HG02943 (cell line): ENCODE measurements around the gene DTNB.
"Not testable (repeated sequence)": the region's sequence is repeated elsewhere in the genome, so short reads cannot be mapped to it uniquely, and the experiment has no call there.

Experiments used
- ATAC-seq: cut with Tn5 transposase; IDR thresholded peaks from one replicate; pipeline ENCODE4 v1.9.1; 2021; ENCODE audit warnings: mild to moderate bottlenecking, low read depth, moderate library complexity; ENCODE audit not compliant: unreplicated experiment

DTNB gene

DNA sequence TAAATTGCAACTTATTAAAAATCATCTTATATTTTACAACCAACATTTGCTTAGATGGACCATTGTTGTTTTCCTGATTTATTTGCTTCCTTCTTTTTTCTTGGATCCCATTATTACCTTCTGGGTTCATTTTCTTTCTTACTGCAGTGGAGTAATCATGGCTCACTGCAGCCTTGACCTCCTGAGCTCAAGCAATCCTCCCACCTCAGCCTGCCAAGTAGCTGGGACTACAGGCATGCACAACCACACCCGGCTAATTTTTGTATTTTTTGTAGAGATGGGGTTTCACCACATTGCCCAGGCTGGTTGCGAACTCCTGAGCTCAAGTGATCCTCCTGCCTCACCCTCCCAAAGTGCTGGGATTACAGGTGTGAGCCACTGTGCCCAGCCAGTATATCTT lies 123.8 kb downstream of the DTNB start:
- ATAC-seq, result not testable (repeated sequence)

DNA sequence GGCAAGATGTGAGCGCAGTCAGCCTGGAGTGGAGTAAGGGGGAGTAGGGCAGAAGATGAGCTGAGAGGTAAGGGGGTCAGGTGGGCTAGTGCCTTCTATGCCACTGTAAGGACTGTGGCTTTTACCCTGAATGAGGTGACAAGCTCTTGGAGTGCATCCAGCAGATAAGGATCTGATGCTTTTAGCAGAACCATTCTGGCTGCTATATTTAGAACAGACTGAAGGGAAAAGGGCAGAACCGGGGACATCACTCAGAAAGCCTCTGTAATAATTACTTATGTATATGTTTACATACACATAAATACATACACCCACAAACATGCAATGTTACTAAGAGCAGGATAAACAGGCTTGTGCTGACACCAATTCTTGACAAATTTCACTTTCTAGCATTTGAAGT lies 124.8 kb downstream of the DTNB start:
- ATAC-seq, result no peak

DNA sequence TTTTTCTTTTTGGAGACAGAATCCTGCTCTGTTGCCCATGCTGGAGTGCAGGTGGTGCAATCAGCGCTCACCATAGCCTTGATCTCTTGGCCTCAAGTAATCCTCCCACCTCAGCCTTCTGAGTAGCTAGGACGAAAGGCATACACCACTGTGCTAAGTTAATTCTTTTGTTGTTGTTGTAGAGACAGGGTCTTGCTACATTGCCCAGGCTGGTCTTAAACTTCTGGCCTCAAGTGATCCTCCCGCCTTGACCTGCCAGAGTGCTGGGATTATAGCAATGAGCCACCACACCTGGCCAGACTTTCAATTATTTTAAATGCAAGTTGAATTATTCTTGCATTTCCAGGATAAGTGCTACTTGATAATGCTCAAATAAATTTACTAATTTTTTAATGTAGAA lies 126.5 kb downstream of the DTNB start:
- no peak for ATAC-seq

DNA sequence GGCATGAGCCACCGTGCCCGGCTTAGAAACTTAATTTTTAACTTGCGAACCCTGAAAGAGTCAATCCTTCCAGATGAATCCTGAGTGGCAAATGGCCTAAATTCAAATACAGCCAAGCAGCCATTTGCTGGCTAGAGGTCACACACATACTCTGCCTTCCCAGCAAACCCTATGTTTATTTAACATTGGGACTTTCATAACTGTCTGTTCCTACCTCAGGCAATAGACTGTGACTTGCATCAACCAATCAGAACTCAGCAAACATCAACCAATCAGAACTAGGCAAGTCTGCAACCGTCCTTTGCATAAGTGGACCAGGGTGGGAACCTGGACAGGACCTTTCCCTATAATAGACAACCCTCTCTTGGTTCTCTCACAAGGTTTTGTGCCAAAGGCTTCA lies 127.5 kb downstream of the DTNB start:
- no peak for ATAC-seq

DNA sequence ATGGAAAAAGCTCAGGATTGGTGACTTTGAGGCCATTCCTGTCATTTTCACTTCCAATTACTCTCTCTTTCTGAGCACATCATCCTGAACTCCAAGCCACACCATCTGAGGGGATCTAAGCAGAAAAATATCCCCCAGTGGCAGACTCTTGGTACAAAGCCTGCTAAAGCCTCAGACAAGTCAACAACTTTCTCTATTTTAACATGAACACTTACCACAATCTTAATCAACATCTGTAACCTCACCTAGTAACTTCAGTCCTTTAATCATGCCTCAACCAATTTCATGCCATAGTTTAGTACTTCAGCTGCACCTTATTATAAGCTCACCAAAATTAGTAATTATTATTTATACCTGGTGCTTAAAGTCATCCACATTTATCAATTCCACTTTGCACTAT lies 128.9 kb downstream of the DTNB start:
- ATAC-seq, result no peak

DNA sequence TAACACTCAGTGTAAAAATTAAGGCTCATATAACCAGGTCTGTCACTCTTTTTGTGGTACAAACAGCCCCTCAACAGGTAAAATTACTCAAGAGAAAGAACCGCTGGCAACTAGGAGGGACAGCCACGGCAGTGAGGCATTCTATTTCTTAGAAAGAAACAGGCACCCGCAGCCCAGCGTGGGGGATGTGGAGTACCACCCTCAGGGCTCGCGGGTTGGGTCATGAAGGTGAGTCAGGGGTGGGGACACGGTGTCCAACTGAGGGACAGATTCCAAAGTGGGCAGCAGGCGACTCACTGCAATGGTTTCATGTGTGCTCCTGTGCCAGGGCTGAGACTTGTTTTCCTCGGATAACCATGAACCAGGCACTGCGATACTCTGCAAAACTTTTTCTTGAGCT lies 129.4 kb downstream of the DTNB start:
- no peak for ATAC-seq

DNA sequence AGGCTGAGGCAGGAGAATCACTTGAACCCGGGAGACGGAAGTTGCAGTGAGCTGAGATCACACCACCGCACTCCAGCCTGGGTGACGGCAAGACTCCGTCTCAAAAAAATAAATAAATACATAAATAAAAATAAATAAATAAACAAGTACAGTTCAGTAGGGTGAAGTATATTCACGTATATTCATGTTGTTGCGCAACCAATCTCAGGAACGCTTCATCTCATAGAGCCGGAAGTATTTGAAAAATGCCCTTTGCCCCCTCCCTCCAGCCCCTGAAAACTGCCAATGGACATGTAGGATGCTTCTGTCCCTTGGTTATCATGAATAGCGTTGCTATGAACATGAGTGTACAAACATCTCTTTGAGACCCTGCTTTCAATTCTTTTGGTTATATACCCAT lies 132.0 kb downstream of the DTNB start:
- no peak for ATAC-seq

DNA sequence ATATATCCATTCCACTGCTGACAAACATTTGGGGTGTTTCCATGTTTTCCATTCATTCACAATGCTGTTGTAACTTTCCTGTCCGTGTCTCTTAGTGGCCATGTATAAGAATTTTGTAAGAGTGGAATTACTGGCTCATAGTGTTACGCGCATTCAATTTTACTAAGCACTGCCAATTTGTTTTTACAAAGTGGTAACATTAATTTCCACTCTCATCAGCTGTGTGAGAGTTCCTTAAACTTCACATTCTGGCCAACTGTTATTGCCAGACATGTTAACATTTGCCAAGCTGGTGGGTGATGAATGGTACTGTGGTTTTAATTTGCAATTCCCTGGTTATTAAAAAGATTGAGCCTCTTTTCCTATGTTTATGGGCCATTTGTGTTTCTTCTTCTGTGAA lies 134.2 kb downstream of the DTNB start:
- no peak for ATAC-seq

DNA sequence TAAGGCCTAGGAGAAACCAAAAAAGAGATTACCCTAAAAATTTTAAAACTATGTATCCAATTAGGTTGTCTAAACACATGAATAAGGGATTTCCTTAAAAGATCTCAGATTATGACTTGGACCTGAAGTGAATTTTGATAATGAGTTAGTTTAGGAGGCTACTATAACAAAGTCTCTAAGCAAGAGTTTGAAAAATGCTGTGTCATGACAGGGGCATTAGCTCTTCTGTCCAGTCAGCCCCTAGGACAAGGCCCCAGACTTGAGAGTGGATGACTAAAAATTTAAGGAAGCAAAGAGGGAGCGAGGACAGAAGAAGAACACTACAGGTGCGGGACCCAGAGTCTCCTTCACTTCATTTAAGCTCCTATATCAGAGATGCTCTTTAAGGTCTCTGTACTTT lies 135.9 kb downstream of the DTNB start:
- ATAC-seq, result no peak

DNA sequence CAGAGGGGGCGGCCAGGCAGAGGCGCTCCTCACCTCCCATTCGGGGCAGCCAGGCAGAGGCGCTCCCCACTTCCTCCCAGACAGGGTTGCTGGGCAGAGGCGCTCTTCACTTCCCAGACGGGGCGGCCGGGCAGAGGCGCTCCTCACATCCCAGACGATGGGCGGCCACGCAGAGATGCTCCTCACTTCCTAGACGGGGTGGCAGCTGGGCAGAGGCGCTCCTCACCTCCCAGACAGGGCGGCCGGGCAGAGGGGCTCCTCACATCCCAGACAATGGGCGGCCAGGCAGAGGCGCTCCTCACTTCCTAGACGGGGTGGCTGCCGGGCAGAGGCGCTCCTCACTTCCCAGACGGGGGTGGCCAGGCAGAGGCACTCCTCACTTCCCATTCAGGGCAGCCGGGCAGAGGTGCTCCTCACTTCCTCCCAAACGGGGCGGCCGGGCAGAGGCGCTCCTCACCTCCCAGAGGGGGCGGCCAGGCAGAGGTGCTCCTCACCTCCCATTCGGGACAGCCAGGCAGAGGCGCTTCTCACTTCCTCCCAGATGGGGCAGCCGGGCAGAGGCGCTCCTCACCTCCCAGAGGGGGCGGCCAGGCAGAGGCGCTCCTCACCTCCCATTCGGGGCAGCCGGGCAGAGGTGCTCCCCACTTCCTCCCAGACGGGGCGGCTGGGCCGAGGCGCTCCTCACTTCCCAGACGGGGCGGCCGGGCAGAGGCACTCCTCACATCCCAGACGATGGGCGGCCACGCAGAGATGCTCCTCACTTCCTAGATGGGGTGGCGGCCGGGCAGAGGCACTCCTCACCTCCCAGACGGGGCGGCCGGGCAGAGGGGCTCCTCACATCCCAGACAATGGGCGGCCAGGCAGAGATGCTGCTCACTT lies 137.7 kb downstream of the DTNB start:
- ATAC-seq, result not testable (repeated sequence)

DNA sequence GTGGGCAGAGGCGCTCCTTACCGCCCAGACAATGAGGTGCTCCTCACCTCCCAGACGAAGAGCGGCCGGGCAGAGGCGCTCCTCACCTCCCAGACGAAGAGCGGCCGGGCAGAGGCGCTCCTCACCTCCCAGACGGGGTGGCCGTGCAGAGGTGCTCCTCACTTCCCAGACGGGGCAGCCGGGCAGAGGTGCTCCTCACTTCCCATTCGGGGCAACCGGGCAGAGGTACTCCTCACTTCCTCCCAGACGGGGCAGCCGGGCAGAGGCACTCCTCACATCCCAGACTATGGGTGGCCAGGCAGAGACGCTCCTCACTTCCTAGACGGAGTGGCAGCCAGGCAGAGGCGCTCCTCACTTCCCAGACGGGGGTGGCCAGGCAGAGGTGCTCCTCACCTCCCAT lies 138.4 kb downstream of the DTNB start:
- ATAC-seq, result not testable (repeated sequence)

DNA sequence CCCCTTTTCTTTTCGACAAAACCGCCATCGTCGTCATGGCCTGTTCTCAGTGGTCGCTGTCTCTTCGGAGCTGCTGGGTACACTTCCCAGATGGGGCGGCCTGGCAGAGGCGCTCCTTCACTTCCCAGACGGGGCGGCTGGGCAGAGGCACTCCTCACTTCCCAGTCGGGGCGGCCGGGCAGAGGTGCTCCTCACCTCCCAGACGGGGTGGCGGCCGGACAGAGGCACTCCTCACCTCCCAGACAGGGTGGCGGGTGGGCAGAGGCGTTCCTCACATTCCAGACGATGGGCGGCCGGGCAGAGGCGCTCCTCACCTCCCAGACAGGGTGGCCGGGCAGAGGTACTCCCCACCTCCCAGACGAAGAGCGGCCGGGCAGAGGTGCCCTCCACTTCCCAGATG lies 138.9 kb downstream of the DTNB start:
- ATAC-seq, result no peak

DNA sequence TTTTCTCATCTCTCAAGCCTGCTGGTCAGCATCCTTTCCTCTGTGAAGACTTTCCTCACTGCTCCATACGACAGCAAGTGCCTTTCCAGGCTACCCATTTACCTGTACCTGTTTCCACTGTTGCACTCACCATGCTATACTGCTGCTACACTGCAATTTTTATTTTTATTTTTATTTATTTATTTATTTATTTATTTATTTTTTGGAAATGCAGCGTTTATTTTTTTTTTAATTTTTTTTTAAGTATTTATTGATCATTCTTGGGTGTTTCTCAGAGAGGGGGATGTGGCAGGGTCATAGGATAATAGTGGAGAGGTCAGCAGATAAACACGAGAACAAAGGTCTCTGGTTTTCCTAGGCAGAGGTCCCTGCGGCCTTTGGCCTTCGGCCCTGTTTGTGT lies 139.6 kb downstream of the DTNB start:
- not testable (repeated sequence) for ATAC-seq

DNA sequence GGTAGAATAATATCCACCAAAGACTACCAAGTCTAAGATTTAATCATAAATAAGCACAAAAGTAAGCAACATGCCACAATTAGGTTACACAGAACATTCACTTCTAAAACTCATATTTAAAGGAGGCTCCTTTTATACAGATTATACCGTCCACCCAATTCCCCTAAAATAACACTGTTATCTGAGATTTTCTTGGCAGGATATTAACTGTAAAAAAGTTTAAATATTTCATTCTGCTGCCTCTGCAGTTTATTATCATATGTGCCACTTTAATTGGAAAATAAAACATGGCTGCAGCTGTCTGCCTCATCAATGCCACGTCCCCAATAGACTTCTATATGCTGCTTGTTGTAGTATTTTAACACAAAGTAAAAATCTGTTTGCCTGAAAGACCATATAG lies 140.9 kb downstream of the DTNB start:
- no peak for ATAC-seq

DNA sequence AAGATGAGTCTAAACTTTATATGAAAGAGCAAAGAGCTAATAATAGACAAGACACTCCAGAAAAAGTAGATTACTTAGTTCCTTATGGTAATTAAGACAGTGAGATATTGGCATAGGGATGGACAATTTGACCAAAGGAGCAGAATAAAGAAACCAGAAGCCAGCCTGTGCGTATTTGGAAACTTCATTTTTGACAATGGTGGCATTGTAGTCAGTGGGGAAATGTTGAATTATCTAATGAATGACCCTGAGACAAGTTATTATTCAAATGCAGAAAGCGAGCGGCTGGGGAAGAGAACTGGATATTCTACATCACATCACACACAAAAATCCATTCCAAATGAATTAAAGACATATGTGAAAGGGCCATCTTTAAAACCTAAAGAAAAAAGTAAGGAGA lies 144.3 kb downstream of the DTNB start:
- ATAC-seq, result no peak

DNA sequence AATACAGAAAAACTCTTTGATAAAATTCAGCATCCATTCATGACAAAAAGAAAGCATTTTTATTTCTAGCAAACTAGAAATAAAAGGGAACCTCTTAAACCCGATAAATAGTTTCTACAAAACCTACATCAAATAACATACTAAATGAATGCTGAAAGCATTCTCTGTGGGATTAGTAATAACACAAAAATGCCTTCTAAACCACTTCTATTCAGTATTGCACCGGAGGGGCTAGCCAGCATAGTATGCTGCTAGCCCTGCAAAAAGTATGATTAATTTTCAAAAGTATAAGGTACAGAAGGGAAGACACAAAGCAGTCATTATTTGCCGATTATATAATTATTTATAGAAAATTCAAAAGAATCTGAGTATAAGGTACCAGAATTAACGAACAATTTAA lies 145.2 kb downstream of the DTNB start:
- ATAC-seq, result no peak

DNA sequence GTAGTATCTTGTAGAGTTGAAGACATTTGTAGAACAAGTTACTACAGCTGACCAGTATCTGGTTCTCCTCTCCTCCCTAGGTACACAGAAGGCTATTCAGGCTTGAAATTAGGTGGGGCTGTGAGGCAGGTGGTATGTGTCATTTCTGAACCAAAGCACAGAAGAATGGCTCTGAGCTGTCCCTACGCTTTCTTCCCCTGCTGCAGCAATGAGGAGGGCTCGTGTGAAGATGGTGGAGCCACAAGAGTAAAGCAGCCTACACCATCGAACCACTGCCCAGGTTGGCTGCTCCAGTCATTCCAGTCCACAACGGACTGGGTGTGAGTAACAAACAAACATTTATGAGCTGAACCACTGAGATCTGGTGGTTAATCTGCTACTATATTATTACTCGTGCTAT lies 148.9 kb downstream of the DTNB start:
- ATAC-seq, result no peak

DNA sequence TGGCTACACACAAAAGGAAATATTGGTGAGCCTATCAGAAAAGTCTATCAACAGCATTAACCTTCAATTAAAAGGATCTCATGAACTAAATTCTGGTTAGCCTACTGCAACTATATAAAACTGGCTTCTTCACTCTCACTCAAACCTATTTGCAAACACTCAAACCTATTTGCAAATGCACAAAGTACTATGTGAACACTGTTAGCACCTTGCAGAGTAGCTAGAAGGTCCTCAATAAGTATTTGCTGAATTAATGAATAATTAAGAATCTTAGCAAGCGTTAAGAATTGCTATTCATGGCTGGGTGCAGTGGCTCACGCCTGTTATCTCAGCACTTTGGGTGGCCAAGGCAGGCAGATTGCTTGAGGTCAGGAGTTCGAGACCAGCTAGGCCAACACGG lies 150.3 kb downstream of the DTNB start:
- no peak for ATAC-seq

DNA sequence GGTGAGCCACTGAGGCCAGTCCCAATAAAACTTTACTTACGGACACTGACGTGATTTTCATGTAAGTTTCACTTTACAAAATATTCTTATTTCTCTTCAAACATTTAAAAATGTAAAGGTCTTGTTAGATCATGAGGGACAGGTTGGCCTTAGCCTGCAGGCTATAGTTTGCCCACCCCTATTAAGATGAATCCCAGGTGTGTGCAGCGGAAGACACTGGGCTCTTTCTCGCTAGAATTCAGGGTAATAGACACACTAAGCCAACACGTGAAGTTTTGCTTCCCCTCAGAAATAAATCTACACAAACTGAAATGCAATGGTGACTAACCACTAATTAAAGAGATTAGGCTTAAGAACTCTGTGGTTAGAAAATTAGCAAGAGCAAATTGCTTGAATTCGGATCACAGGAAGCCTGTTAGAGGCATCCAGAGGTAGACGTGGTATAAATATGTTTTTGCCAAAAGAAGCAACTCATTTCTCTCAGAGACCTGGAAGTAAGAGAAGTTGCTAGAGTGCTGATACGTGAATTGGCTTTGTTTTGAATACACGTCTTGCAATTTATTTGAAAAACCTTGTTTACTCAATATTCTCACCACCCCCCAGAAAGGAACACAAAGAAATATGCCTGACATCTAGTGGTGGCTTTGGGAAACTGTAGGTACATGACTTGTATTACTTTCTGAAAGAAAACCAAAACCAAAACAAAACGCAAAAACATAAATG lies 151.6 kb downstream of the DTNB start:
- peak; percentile 72 for ATAC-seq

DNA sequence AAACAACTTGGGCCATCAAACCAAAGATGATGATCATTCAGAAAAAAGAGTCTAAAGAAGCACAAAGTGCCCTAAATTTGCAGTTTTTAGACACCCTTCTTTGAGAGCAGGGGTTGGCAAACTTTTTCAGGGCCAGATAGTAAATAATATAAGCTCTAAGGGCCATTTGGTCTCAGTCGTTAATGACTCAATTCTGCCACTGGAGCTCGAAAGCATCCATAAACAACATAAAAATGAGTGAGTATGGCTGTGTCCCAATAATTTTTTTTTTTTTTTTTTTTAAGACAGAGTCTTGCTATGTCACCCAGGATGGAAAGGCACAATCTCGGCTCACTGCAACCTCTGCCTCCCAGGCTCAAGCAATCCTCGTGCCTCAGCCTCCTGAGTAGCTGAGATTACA lies 152.3 kb downstream of the DTNB start:
- no peak for ATAC-seq

DNA sequence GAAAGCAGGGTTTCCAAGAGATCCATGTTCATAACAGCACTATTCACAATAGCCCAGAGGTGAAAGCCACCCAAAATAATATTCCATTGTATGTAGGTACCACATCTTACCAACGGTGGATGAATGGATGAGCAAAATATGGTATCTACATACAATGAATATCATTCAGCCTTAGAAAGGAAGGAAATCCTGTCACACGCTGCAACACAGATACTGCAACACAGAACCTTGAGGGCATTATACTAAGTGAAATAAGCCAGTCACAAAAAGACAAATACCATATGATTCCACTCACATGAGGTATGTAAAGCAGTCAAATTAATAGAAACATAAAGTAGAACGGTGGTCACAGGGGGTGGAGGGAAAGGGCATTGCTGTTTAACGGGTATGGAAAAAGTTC lies 155.7 kb downstream of the DTNB start:
- no peak for ATAC-seq

DNA sequence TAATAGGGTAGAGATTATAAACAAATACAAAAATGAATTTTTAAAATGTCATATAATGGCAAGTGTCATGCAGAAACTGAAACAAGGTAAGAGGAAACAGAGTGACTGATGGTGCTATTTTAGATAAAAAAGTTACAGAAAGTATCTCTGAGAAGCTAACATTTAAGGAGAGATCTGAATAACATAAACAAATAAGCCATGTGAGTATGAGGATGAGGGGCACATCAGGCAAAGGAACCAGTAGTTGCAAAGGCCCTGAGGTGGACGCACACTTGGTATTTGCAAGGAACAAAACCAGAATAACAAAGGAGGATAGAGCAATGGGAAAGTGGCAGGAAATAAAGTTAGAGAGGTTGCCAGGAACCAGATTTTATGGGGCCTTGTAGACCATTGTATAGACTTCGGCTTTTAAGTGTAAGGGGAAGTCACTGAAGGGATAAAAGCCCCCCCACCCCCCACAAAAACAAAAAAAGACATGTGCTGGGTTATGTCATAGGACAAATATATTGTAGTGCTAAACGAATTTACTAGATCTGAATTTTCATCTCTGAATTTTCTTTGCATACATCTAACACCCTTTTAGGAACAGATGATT lies 159.2 kb downstream of the DTNB start:
- ATAC-seq, result no peak
